Lower leg skin (tissue), 3 donors: ENCODE measurements around the gene CYREN.

Experiments
- POLR2A ChIP-seq, 2 donors: fragments of 450-650 bp; IDR thresholded peaks; one replicate each; pipeline ENCODE4 v1.6.1; 2016 to 2017; ENCODE audit warnings: antibody characterized with exemption in 2 of 2, mild to moderate bottlenecking in 1 of 2, moderate library complexity in 1 of 2
- TF ChIP-seq, protein P1 (sequence below), 3 donors: fragments of 450-650 bp; IDR thresholded peaks; one replicate each; pipeline ENCODE4 v1.5.1; 2016; ENCODE audit warnings: antibody characterized with exemption in 3 of 3, mild to moderate bottlenecking in 3 of 3, moderate library complexity in 2 of 3

DNA sequence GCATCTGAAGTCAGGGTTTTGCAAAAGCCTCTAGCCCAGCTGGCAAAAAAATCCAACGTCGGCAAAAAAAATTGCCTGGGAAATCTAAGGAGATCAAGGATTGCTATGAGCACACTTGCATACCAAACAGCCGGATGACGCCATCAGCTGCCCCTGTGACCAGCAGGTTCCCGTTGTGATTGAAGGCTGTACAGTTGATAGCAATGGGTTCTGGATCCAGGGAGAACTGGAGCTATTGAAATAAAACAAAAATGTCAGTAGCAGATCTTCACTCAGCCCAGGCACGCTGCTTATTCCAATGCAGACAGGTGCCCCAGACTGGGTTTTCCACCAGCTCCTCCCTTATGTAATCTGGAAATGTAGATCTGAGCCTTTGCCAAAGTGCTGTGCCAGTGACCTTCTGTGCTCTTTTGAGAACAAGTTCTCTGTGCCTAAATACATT is 18.7 kb upstream of the CYREN start:
- TF ChIP-seq, protein P1, sequence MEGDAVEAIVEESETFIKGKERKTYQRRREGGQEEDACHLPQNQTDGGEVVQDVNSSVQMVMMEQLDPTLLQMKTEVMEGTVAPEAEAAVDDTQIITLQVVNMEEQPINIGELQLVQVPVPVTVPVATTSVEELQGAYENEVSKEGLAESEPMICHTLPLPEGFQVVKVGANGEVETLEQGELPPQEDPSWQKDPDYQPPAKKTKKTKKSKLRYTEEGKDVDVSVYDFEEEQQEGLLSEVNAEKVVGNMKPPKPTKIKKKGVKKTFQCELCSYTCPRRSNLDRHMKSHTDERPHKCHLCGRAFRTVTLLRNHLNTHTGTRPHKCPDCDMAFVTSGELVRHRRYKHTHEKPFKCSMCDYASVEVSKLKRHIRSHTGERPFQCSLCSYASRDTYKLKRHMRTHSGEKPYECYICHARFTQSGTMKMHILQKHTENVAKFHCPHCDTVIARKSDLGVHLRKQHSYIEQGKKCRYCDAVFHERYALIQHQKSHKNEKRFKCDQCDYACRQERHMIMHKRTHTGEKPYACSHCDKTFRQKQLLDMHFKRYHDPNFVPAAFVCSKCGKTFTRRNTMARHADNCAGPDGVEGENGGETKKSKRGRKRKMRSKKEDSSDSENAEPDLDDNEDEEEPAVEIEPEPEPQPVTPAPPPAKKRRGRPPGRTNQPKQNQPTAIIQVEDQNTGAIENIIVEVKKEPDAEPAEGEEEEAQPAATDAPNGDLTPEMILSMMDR (IDR thresholded peaks at IDR 0.05), result no peak
- no peak for TF ChIP-seq POLR2A (IDR thresholded peaks at IDR 0.05)
